ENCODE measurements around the gene TRAF2.
"Not testable (repeated sequence)": the region's sequence is repeated elsewhere in the genome, so short reads cannot be mapped to it uniquely, and the experiment has no call there.

TRAF2 gene

GRCh38 chr9:136881691-136882108 is 4.6 kb upstream of the TRAF2 start:
- Mint-ChIP-seq H3K9me3 (no peaks in the 10 kb centered on the region), H3K27ac (peak overlapping the region; percentile 69 to 96), H3K27me3 (no peaks in the 10 kb centered on the region), H3K4me3 (peak overlapping the region; percentile 80 to 88), H3K4me1 (peaks cover 58% of the 10 kb centered on the region)
- DNase-seq (peak; percentile 47 to 76), ATAC-seq (peak; percentile 61)

- peak; percentile 76 for ATAC-seq
- no peaks in the 10 kb centered on the region for H3K9me3 Mint-ChIP-seq
- no peaks in the 10 kb centered on the region for H3K27me3 Mint-ChIP-seq
- peak; percentile 82 to 94 for DNase-seq
- H3K27ac Mint-ChIP-seq: peak overlapping the region; percentile 91 to 96
- H3K4me3 Mint-ChIP-seq: peak overlapping the region; percentile 80 to 88
- H3K4me1 Mint-ChIP-seq: peaks cover 63% of the 10 kb centered on the region
Measured at GRCh38 chr9:136882109-136882946, 4.0 kb upstream of the TRAF2 start.

GRCh38 chr9:136882947-136883283 is 3.4 kb upstream of the TRAF2 start:
- peak overlapping the region; percentile 91 to 96 for H3K27ac Mint-ChIP-seq
- not testable (repeated sequence) for H3K27me3 Mint-ChIP-seq, DNase-seq, ATAC-seq, H3K9me3 Mint-ChIP-seq
- peaks cover 66% of the 10 kb centered on the region for H3K4me1 Mint-ChIP-seq
- peak overlapping the region; percentile 80 to 88 for H3K4me3 Mint-ChIP-seq

- H3K4me1 Mint-ChIP-seq: peaks cover 73% of the 10 kb centered on the region
- H3K4me3 Mint-ChIP-seq: peak overlapping the region in 1 of 2 donors; percentile 10
- not testable (repeated sequence) for DNase-seq, H3K27ac Mint-ChIP-seq, H3K27me3 Mint-ChIP-seq, ATAC-seq, H3K9me3 Mint-ChIP-seq
Measured at GRCh38 chr9:136883670-136884069, 2.6 kb upstream of the TRAF2 start.

- H3K27ac Mint-ChIP-seq: peak overlapping the region; percentile 94
- peaks cover 51% of the 10 kb centered on the region for H3K4me1 Mint-ChIP-seq
- peak overlapping the region; percentile 98 to 100 for H3K4me3 Mint-ChIP-seq
- no peaks in the 10 kb centered on the region for H3K9me3 Mint-ChIP-seq
- ATAC-seq: peak; percentile 5
- peak in 1 of 2 donors; percentile 53 for DNase-seq
- H3K27me3 Mint-ChIP-seq: no peaks in the 10 kb centered on the region
Measured at GRCh38 chr9:136886610-136887597, 588 bp downstream of the TRAF2 start.

- DNase-seq (no peak), ATAC-seq (no peak)
- no peaks in the 10 kb centered on the region for H3K9me3 Mint-ChIP-seq
- peak overlapping the region in 1 of 2 donors; percentile 37 for H3K4me3 Mint-ChIP-seq
- no peak overlapping the region for H3K27ac Mint-ChIP-seq
- no peaks in the 10 kb centered on the region for H3K27me3 Mint-ChIP-seq
- H3K4me1 Mint-ChIP-seq: peaks cover 41% of the 10 kb centered on the region
Measured at GRCh38 chr9:136888454-136888853, 2.1 kb downstream of the TRAF2 start.

GRCh38 chr9:136889858-136890257 is 3.5 kb downstream of the TRAF2 start:
- Mint-ChIP-seq H3K27me3 (no peaks in the 10 kb centered on the region), H3K4me3 (no peak overlapping the region), H3K9me3 (no peaks in the 10 kb centered on the region), H3K4me1 (peaks cover 38% of the 10 kb centered on the region), H3K27ac (no peak overlapping the region)
- DNase-seq (no peak), ATAC-seq (no peak)

- Mint-ChIP-seq H3K4me1 (peaks cover 38% of the 10 kb centered on the region), H3K4me3 (no peak overlapping the region), H3K27me3 (no peaks in the 10 kb centered on the region), H3K9me3 (no peaks in the 10 kb centered on the region), H3K27ac (no peak overlapping the region)
- DNase-seq: no peak
- ATAC-seq: no peak
Measured at GRCh38 chr9:136890661-136891060, 4.3 kb downstream of the TRAF2 start.

GRCh38 chr9:136896027-136896426 is 9.7 kb downstream of the TRAF2 start:
- H3K4me1 Mint-ChIP-seq: peaks cover 62% of the 10 kb centered on the region
- no peaks in the 10 kb centered on the region for H3K9me3 Mint-ChIP-seq
- H3K27me3 Mint-ChIP-seq: no peaks in the 10 kb centered on the region
- no peak overlapping the region for H3K4me3 Mint-ChIP-seq
- peak overlapping the region in 1 of 2 donors; percentile 37 for H3K27ac Mint-ChIP-seq
- ATAC-seq (no peak), DNase-seq (no peak)

- Mint-ChIP-seq H3K4me1 (peaks cover 81% of the 10 kb centered on the region), H3K27me3 (no peaks in the 10 kb centered on the region), H3K27ac (no peak overlapping the region), H3K9me3 (no peaks in the 10 kb centered on the region), H3K4me3 (no peak overlapping the region)
- ATAC-seq (no peak), DNase-seq (no peak)
Measured at GRCh38 chr9:136898483-136899100, 12.3 kb downstream of the TRAF2 start.

- no peak overlapping the region for H3K27ac Mint-ChIP-seq
- no peak for ATAC-seq
- H3K9me3 Mint-ChIP-seq: no peaks in the 10 kb centered on the region
- DNase-seq: no peak
- no peaks in the 10 kb centered on the region for H3K27me3 Mint-ChIP-seq
- no peak overlapping the region for H3K4me3 Mint-ChIP-seq
- H3K4me1 Mint-ChIP-seq: peaks cover 79% of the 10 kb centered on the region
Measured at GRCh38 chr9:136899196-136899595, 12.9 kb downstream of the TRAF2 start.

- Mint-ChIP-seq H3K9me3 (no peaks in the 10 kb centered on the region), H3K27ac (peak overlapping the region; percentile 9 to 77), H3K4me1 (peaks cover 76% of the 10 kb centered on the region), H3K27me3 (no peaks in the 10 kb centered on the region), H3K4me3 (peak overlapping the region in 1 of 2 donors; percentile 16)
- ATAC-seq (no peak), DNase-seq (no peak)
Measured at GRCh38 chr9:136900556-136900955, 14.2 kb downstream of the TRAF2 start.

- Mint-ChIP-seq H3K27me3 (no peaks in the 10 kb centered on the region), H3K4me3 (peak overlapping the region; percentile 83 to 84), H3K4me1 (peaks cover 72% of the 10 kb centered on the region), H3K27ac (peak overlapping the region; percentile 57 to 96), H3K9me3 (no peaks in the 10 kb centered on the region)
- ATAC-seq (no peak), DNase-seq (no peak)
Measured at GRCh38 chr9:136900988-136901515, 14.7 kb downstream of the TRAF2 start.

GRCh38 chr9:136901516-136902258 is 15.4 kb downstream of the TRAF2 start:
- no peaks in the 10 kb centered on the region for H3K27me3 Mint-ChIP-seq
- H3K4me3 Mint-ChIP-seq: peak overlapping the region; percentile 83 to 84
- ATAC-seq: peak; percentile 83
- H3K4me1 Mint-ChIP-seq: peaks cover 72% of the 10 kb centered on the region
- DNase-seq: peak; percentile 68 to 76
- peak overlapping the region; percentile 96 for H3K27ac Mint-ChIP-seq
- H3K9me3 Mint-ChIP-seq: no peaks in the 10 kb centered on the region
